ENCODE results near the gene SMIM32.

Gene SMIM32

DNA sequence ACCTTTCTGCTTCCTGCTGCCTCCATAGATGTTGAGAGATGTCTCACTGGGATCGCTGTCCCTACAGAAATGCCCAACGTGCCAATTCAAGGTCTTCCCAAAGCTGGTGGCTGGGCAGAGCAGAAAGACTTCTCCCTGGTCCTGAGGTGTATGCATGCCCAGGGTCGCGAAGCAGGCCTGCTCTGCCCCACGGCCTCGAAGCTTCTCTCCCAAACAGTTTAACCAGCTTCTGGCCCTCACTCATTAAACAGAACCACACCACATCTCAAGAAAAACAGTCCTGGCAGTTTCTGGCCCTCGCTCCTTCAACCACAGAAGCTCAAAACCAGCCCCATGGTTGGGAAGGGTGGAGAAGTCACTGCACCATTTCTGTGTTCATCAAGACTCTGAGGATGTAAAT, 14.7 kb upstream of the SMIM32 start:
- DNase-seq (ENCODE audit: low read depth): no peak

DNA sequence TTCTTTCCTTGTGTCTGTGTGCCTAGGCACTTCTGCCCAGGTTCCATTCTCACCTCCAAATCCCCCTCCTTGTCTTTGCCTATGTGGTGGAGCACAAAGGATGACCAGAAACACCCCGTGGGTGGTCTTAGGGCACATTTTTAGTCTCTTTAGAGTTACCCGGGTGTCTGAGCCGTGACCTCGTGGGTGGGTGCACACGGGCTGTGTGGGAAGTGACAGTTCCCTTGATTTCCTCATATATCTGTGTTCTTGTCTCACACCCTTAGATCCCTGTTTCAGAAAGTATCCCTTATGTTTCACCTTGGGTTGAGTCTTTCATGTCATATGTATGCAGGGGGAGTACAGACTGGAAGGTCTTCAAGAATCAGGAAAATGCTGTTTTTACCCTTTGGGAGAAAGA, 13.4 kb upstream of the SMIM32 start:
- no peak for DNase-seq (ENCODE audit: low read depth)

DNA sequence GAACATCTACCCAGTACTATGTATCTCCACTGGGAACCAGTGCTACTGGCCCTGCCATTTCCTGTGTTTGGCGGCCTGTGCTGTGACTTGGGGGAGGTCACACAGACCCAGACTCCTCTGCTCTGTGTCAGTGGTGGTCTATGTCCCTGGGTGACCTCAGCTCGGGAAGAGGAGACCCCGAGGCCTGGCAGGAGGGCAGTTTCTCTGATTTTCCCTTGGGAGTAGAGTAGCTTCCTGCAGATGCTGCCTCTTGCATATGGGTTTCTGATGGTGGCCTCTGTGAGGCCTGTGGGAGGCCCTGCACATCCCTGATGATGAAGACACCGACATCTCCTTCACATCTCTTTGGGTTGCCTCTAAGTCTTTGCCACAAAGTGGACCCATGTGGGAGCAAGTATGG, 13.0 kb upstream of the SMIM32 start:
- no peak for DNase-seq (ENCODE audit: low read depth)

DNA sequence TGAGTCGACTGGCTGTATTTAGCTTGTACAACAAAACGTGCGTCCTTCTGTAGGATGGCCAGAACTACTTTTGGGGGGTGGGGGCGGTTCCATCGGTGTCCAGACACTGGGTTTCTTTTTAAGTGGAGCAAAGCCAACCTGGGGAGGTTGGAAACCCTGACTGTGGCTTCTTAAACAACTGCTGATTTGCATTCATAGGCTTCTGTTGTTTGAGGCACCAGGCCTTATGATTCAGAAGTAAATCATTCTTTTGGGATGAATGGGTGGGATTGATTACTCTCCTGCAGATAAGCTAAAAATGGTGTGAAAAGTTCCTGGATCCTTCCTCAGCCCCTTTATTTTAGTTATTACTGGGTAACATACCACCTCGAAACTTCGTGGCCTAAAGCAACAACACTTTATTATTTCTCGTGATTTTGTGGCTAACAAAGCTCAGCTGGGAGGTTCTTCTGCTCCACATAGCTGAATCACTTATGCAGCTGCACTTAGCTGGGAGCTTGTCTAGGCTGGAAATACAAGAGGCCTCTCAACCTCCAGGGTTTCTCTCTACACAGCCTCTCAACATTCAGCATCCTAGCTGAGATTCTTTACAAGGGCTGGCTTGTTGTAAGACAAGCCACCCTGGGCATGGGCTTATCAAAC, 12.2 kb upstream of the SMIM32 start:
- no peak for DNase-seq (ENCODE audit: low read depth)

DNA sequence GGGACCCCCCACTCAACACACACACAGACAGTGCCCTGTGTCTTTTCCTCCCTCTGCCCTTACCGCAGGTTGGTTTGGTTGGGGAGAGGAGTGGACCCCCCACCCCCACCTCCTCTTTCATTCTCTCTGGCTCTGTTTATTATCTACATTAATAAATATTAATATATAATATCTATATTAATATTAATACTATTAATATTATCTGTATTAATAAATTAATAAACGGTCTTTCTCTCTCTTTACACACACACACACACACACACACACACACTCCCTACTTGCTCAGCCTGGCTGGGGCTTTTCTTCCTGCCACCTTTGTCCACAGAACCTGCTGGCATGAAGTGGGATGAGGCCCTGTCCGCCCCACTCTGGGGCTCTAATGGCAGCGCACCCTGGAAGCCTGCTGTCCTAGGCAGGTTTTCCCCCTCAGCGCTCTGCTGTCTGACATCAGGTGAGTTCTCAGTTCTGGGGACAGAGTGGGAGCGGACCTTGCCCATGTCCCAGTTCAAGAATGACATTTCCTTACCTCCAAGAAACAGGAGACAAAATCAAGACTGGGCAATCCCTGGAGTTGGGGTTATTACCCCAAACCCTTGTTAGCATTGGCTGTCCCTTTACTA, 10.5 kb upstream of the SMIM32 start:
- DNase-seq (ENCODE audit: low read depth): no peak

DNA sequence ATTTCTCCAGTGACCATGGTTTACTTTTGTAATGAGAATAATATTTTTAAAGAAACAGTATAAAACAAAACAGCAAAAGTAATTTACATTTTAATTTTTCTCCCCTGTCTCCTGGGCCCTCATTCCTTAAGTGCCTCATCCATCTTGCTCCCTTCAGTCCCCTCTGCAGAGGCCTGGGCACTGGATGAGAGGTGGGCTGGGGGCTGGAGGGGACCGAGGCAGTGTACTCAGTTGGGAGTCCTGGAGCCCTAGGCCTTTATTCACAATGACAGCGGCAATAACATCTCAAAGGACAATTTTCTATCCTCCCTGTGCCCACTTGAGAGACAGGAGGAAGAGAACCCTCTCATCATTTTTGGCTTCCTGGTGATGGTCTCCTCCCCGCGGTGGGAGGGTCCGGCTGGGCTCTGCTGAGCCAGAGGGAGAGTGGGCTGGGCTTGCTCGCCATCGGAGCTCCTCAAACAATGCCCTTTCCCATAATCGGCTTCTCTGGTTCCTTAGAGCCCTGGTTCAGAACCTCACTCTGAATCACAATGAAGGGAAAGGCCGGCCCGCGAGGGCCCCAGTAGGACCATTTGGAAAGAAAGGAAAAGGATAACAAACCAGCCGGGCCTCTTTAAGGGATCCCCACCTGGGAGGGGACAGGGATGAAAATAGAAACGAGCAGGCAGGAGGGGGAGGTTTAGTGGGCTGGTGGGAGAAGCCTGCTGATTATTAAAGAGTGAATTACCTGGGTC, 9.7 kb upstream of the SMIM32 start:
- no peak for DNase-seq (ENCODE audit: low read depth)

DNA sequence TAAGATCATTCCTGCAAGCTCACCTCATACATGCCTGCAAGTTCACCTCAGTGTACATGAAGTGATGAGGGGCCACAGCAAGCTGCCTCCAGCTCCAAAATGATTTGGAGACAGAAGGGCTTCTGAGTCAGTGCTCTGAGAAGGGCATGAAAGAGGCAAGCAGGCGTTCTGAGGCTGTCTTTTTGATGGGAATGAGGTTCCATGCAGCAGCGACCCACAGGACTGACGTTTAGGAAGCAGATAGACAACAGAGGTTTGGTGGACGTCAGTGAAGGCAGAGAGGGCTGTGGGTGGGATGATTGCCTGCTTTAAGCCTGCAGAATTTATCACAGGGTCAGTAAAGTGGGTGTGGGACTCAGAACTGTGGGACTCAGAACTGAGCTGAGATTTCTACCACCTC, 8.9 kb upstream of the SMIM32 start:
- DNase-seq (ENCODE audit: low read depth): no peak

DNA sequence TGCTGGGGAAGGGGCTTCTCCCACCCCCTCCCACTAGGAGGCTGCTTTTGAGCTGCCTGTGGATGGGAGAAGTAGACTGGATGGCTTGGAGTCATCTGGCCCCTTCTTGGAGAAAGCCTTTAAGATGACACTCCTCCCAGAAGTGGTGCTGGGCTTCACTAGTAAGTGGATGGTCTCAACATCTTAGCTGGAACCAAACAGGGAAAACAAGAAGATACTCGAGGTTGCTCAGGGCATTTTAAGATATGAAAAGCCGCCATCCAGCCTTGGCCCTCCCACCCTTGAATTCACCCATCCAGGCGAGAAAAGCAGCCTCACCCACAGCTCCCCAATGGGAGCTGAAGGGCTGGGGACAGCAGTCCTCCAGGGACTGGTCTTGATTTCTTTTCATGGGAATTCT, 7.8 kb upstream of the SMIM32 start:
- DNase-seq (ENCODE audit: low read depth): no peak

DNA sequence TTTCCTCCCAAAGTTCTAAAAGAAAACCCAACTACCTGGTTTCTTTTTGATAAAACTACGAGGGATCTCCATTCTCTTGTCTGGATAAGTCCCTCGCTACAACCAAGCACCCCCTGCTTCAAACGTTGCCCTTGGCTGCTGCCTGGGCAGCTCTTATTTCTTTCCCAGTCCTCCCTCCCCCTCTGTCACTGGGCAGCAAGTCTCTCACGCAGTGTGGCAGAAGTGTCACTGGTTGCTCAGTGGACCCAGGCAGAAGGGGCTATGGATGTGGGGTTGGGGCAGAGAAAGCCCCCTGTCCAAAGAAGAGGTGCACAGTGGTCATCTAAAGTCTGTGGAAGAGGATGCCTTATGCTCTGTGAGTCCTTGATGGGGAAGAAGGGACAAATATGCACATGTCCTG, 7.2 kb upstream of the SMIM32 start:
- no peak for DNase-seq (ENCODE audit: low read depth)

DNA sequence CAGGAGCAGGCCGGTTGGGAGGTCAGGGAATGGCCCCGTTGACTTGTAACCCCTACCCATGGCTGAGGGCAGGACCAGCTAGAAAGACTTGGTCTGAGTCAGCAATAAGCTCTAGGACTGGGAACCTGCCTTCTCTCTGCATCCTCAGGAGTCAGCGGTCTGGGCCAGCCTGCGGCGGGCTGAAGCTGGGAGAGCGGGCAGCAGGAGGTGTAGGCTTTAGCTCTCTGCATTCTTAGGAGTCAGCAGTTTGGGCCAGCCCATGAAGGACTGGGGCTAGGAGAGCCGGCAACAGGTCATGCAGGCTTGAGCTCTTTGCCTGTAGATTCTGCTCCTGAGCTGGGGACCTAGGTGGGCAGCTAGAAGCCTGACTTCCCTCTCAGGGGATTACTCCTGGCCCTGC, 6.4 kb upstream of the SMIM32 start:
- DNase-seq (ENCODE audit: low read depth): no peak

DNA sequence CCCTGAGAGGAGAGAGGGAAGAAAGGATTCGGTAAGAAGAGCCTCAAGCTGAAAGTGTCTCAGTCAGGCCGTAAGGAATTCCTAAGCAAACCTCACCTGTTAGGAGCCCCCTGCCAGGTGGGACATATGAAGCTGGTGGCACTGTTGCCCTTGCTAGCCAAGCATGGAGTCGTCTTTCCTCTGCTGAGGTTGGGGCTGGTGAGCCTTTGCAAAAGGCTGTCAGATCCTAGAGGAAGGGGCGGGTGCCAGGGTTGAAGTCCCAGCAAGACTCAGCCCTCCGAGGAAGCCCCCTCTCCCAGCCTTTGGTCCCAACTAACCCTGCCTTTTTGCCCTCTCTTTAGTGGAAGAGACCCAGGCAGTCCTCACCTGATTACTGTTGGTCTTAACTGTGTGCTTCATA, 5.5 kb upstream of the SMIM32 start:
- no peak for DNase-seq (ENCODE audit: low read depth)

DNA sequence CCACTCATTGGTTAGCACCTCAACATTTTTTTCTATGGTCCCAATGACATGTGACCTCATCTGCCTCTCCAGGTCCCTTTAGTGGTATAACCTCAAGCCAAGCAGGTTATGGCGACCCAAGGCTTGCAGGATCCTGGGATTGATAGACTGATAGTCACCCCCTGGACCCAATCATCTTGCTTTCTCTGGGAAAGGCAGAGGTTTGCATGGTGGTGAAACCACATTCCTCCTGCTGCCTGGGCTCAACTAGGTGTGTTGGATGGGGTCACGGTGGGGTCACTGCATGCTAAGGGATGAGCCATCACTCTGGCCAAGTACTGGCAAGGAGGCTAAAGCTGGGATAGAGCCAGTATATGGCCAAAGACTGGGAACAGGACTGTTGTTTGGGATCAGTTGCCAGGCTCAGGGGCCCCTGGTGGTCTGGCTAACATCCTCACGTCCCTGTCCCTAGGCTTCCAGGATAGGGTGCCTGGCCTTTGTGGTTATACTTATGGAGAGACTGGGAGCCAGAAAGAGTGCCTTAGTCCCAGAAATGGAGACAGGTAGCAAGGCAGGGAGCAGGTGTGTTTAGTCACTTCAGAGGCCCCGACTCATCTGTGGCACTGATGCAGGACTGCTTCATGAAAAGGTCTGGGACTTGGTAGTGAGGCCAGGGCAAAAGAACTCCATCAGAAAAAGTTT, 4.6 kb upstream of the SMIM32 start:
- DNase-seq (ENCODE audit: low read depth): no peak

DNA sequence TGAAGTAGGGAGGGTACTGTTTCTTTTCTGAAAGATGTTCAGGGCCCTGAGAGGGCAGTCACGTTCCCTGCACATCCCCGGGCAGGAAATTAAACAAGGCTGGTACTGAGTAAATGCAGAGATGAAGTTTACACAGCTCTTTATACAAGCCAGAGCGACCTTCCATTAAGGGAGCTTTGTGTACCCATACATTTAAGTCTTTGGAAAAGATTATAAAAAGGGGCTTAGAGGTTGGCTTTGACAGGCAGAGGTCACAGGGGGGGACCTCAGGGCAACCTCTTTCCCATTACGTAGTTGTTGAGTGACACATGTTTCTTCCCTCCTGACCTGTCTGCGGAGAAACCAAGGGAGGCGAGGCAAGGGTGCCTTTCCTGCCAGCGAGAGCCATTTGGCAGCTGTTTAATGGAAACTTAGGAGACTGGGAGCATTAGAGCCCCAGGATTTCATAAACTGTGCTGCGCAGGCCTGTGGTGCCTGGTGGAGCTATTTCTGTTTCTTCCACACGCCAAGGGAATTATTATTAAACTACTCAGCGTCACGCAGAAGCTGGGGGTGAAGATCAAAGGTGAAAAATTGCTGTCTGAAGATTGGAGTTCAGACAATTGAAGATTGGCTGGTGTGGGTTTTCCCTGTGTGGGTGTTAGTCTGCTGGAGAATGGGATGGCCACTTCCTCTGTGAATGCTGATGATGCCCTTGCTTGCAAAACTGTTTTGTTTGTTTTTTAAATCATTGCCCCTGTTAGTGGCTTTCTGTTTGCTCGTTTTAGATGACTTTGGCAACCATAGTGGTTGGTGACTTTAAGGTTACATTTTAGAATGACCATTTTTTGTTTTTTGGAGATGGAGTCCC, 3.2 kb upstream of the SMIM32 start:
- DNase-seq (ENCODE audit: low read depth): no peak

DNA sequence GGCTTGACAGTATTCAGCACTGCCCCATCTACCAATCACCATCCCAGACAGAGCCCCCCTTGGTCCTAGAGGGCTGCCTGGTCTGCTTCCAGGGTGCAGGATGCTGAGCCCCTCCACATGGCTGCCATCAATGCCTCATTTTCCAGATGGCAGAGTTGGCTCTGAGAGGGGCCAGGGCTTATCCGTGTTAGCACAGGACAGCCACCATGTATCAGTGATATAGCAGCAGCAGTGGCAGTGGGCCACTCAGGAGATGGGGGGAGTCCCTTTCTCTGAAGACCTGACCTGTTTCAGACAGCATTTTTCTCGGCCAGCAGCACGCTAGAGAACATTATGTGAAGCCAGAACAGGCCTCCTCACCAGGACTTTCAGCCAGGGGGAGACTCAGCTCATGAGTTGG, 1.6 kb upstream of the SMIM32 start:
- no peak for DNase-seq (ENCODE audit: low read depth)

DNA sequence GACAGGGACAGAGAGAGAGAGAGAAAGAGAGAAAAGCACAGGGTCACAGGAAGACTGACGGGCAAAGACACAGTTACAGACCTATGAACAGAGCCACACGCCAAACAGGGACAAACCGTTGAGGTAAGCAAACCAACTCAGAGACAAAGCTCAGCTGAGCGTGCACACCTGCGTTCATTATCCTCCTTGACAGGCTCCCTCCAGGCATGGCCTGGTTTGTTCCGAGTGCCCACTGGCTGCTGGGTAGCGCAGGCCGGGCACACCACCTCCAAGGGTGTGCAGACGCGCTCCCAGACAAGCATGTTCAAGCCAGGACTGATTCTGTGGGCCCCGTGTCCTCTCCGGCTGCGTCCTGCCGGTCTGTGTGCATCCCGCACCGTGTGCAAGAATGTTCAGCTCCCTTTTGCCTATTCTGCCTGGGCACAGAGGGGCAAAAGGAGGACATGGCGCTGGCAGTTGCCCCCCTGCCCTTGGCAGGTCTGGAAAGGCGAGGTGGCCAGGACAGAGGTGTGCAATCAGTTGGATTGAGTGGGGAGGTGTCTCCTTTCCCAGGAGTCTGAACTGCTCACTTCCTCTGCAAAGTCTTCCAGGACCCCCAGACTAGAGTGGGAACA, 467 bp upstream of the SMIM32 start:
- DNase-seq (ENCODE audit: low read depth): no peak

DNA sequence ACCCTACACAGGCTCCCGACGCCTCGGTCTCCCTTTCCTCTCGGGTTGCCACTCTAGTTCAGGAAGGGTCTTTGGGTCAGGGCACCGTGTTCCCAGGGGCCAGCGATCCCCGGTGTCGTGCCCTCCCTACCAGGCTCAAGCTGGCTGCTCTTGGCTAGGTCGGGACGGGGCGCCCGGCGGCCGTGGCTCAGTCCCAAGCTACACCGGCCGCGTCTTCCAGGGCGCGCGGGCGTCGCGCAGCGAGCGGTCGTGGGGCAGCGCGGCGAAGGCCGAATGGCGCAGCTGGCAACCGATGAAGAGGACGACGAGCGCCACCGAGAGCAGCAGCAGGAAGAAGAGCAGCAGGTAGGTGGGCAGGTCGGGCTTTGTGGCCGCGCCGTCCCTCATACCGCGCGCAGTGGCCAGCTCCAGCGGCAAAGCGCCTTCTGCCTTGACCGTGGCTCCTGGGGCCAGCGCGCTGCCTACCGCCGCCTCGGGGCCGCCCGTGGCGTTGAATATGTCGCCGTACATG, 892 bp downstream of the SMIM32 start:
- DNase-seq (ENCODE audit: low read depth): no peak

DNA sequence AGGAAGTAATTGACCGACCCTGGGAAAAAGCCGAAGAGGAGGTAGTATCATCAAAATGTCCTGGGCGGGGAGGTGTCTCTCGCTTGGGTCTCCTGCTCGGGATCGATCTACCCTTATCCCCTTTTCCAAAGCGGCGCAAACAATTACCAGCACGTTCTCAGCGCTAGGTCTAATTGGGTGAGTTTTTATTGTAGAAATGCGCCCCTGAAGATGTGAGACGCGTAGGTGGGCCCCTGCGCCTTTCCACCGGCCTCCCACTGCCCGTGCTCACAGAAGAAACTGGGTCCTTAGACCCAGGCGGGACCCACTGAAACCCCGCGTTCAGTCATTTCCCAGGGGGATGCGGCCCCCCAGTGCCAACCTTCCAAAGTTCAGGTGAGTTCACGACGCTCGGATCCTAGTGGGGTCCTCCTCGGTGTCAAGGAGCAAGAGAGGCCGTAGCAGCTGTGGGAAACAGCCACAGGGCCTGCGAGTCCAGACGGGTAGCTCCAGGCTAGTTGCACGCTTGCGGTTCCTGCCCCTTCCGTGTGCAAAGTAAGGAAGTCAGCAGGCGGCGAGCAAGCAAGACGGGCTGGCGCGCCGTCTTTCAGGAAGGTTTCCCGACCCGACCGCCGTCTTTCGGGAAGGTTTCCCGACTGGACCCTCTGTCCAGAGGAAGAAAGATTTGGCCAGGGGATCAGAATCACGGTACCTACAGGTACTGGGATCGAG, 1.5 kb downstream of the SMIM32 start:
- DNase-seq (ENCODE audit: low read depth): no peak

DNA sequence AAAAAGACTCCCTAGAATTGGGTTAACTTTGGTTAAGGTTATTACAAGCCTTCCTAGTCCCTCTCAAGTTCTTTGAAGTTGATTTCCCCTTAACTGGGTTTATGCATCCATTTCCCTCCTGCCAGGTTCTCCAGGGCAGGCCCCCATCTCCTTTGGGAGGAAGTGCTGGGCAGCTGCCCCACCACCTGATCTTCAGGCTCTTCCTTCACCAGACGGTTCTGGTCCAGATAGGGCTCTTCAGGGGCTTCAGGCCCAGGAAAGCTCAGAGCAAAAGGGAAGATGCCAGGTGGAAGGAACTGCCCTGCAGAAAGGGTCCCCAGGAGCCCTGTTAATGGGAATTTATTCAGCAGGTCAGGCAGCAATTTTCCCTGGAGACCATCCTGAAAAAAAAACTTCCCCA, 2.1 kb downstream of the SMIM32 start:
- no peak for DNase-seq (ENCODE audit: low read depth)

DNA sequence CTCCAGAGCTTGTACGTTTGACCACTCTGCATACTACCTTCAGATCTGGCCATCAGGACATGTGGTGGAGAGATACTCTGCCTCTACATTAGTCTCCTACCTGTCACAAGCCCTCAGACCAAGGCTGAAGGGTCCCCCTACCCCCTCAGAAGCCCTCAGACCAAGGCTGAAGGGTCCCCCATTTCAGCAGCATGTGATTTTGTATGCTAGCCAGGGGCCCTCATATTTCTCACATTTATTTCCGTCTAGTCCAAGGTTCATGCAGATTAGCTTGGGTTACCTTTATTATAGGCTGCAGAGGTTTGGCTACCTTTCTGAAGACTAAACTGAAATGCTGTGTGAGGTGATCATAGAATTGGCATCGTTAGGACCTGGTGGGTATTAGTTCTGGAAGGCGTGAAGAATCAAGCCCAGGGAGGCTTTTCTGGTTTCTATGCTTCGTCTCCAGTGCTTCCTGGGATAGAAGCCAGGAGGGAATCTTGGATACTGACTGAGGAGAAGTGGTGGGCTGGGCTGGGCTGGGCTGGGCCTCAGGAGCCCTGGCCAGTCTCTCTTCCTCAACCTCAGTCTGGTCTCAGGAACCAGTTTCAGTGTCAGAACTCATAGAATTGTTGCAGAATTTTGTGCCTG, 2.8 kb downstream of the SMIM32 start:
- DNase-seq (ENCODE audit: low read depth): no peak

DNA sequence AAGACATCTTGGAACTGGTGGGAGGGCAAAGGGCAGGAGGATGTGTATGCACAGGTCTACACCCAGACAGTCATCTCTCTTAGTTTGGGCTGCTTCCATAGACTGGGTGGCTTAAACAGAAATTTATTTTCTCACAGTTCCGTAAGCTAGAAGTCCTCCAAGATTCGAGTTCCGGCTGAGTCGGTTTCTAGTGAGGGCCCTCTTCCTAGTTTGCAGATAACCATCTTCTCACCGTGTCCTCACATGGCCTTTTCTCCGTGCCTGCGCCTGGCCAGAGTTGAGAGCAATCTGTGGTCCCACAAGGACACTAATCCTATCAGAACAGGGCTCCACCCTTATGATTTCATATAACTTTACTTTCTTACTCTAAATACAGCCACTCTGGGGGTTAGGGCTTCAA, 4.1 kb downstream of the SMIM32 start:
- DNase-seq (ENCODE audit: low read depth): no peak
